Jurkat, Clone E6-1 (cell line): Measurements from ENCODE around the gene ADAP2.

Experiments
- DNase-seq: peaks from one replicate; pipeline ENCODE4 v3.0.0-alpha.2; 2011; ENCODE audit warnings: low read depth, low spot score
- H3K4me3 ChIP-seq: 2 replicates; pipeline ENCODE4 v1.5.1; 2011; ENCODE audit warnings: mild to moderate bottlenecking, low read length, control low read depth, moderate library complexity

The ADAP2 gene

DNA sequence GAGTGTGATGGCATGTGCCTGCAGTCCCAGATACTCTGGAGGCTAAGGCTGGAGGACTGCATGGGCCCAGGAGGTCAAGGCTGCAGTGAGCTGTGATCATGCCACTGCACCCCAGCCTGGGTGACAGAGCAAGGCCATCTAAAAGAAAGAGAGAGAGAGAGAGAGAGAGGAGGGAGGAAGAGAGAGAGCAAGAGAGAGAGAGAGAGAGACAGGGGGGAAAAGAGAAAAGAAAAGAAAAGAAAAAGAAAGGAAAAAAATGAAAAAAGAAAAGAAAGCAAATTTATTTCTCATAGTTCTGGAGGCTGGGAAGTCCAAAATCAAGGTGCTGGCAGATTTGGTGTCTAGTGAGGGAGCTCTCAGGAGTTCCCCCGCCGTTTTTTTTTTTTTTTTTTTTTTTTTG, 82.4 kb downstream of the ADAP2 start:
- DNase-seq, result no peak

DNA sequence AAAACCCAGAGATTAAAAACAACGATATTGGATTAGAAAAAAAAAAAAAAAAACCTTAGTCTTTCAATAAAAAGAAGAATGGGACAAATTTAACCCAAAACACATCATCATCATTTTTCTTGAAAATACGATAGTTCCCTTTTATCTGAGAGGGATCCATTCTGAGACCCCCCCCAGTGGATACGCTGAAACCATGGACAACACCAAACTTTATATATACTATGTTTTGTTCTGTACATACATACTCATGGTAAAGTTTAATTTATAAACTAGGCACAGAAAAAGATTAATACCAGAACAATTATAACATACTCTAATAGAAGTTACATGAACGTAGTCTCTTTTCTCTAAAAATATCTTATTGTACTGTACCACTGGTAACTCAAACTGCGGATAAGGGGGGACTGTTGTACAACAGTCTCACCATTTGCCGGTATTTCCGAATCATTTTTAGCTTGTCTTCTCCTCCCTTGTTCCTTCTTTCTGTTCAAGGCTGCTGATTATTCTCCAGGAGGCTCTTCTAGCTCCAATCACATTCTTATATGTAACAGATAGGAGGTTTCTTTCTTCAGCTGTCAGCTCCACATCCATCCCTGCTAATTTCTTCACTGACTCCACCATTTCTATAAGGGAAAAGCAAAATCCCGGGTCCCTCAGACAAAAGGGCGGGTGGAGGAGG, 86.1 kb downstream of the ADAP2 start:
- no peak overlapping the region for H3K4me3 ChIP-seq
- no peak for DNase-seq

More for the DNA sequence above, 82.4 kb downstream of the ADAP2 start:
- H3K4me3 ChIP-seq, result no peak overlapping the region

DNA sequence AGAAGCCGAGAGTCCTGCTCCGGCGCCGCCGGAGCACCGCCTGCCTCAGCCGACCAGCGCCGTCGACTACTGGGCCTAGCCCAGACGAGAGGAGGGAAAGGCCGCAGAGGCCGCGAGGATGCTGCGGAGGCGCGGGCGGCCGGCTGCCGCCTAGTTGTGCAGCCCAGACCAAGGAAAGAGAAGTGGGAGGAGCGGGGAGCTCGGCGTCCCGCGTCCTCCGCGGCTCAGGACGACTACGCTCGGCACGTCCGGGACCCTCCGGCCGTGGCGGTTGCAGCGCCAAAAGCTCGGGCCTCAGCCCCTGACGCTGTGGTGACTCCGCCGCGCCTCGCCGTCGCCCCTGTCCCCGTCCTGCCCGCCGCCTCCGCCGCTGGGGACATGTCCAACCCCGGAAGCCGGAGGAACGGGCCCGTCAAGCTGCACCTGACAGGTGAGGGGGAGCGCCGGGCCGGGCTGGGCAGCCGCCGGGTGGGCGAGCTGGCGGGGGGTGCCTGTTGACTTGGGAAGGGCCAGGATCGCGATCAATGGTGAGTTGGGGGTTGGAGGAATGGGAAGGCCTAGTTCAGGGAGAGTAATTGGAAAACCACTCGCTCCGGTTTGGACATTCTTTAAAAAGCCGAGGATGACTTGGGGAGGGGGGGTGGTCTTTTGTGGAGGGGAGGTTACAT, 86.8 kb downstream of the ADAP2 start:
- no peak for DNase-seq
- H3K4me3 ChIP-seq, result no peak overlapping the region
